Measurements from ENCODE around the gene RNF14.

DNA sequence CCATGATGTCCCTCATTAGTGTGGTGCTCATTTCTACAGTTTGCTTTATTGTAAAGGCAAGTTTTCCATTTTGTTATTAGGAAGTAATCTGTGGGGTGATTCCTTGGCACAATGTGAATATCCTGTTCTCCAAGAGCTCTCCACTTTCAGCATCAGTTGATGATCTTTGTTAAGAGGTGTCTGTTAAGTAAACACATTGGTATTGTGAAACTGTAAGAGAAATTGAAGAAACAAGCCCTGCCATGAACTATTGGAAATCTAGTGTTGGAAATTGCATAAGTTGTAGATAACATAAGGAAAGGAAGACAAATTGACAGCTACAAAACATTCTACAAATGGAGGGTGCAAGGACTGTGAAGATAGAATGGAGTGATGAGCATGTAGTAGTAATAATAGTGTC is 17.2 kb downstream of the RNF14 start:
- TF ChIP-seq, protein P1, sequence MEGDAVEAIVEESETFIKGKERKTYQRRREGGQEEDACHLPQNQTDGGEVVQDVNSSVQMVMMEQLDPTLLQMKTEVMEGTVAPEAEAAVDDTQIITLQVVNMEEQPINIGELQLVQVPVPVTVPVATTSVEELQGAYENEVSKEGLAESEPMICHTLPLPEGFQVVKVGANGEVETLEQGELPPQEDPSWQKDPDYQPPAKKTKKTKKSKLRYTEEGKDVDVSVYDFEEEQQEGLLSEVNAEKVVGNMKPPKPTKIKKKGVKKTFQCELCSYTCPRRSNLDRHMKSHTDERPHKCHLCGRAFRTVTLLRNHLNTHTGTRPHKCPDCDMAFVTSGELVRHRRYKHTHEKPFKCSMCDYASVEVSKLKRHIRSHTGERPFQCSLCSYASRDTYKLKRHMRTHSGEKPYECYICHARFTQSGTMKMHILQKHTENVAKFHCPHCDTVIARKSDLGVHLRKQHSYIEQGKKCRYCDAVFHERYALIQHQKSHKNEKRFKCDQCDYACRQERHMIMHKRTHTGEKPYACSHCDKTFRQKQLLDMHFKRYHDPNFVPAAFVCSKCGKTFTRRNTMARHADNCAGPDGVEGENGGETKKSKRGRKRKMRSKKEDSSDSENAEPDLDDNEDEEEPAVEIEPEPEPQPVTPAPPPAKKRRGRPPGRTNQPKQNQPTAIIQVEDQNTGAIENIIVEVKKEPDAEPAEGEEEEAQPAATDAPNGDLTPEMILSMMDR (conservative IDR thresholded peaks at IDR 0.05; ENCODE audit: low read depth, low read length): no peak
- TF ChIP-seq EZH2 (IDR thresholded peaks at IDR 0.05; ENCODE audit: borderline replicate concordance, low read depth, low read length, poor library complexity, severe bottlenecking): no peak
